ENCODE data around the gene CHDH.

GRCh38 chr3:53862241-53862640 is 16.0 kb upstream of the CHDH start:
- TF ChIP-seq CTCF (IDR thresholded peaks at IDR 0.05; ENCODE audit: insufficient read depth, low read length, poor library complexity, severe bottlenecking), result no peak
- TF ChIP-seq EZH2phosphoT487 (conservative IDR thresholded peaks at IDR 0.05; ENCODE audit: low read length), result no peak
